Activated naive CD8-positive, alpha-beta T cell (primary cell): ENCODE data around the gene ARHGAP21.

ENCODE experiments used
- H3K27ac Mint-ChIP-seq: one replicate; pipeline ENCODE4 v1.8.0; 2021; ENCODE audit warnings: mixed read lengths
- H3K27me3 Mint-ChIP-seq: one replicate; pipeline ENCODE4 v1.8.0; 2021; ENCODE audit warnings: mixed read lengths
- H3K36me3 Mint-ChIP-seq: one replicate; pipeline ENCODE4 v1.8.0; 2021; ENCODE audit warnings: mixed read lengths
- H3K4me1 Mint-ChIP-seq: one replicate; pipeline ENCODE4 v1.8.0; 2021; ENCODE audit warnings: low read depth, mixed read lengths
- H3K4me3 Mint-ChIP-seq: one replicate; pipeline ENCODE4 v1.8.0; 2021; ENCODE audit warnings: mild to moderate bottlenecking, mixed read lengths
- H3K9me3 Mint-ChIP-seq: one replicate; pipeline ENCODE4 v1.8.0; 2021; ENCODE audit warnings: low read depth, mixed read lengths

ARHGAP21 gene

GRCh38 chr10:24542314-24543270 is 181.1 kb downstream of the ARHGAP21 start:
- Mint-ChIP-seq H3K27ac (no peak overlapping the region), H3K4me3 (no peak overlapping the region), H3K9me3 (no peaks in the 10 kb centered on the region), H3K4me1 (no peaks in the 10 kb centered on the region), H3K27me3 (peaks cover 1% of the 10 kb centered on the region), H3K36me3 (no peaks in the 10 kb centered on the region)

- Mint-ChIP-seq H3K4me1 (no peaks in the 10 kb centered on the region), H3K4me3 (no peak overlapping the region), H3K36me3 (no peaks in the 10 kb centered on the region), H3K9me3 (no peaks in the 10 kb centered on the region), H3K27me3 (peaks cover 1% of the 10 kb centered on the region), H3K27ac (no peak overlapping the region)
Observed at GRCh38 chr10:24541239-24541753, 182.4 kb downstream of the ARHGAP21 start.

GRCh38 chr10:24536636-24537035 is 187.1 kb downstream of the ARHGAP21 start:
- Mint-ChIP-seq H3K27ac (no peak overlapping the region), H3K4me3 (no peak overlapping the region), H3K9me3 (no peaks in the 10 kb centered on the region), H3K4me1 (no peaks in the 10 kb centered on the region), H3K27me3 (peaks cover 3% of the 10 kb centered on the region), H3K36me3 (no peaks in the 10 kb centered on the region)

GRCh38 chr10:24533981-24534380 is 189.7 kb downstream of the ARHGAP21 start:
- Mint-ChIP-seq H3K9me3 (no peaks in the 10 kb centered on the region), H3K4me3 (no peak overlapping the region), H3K27me3 (peaks cover 2% of the 10 kb centered on the region), H3K36me3 (no peaks in the 10 kb centered on the region), H3K27ac (no peak overlapping the region), H3K4me1 (no peaks in the 10 kb centered on the region)
